Peyer's patch (tissue), 4 donors: Measurements from ENCODE around the gene TOR1AIP1. TPM values are rescaled to one million over a fixed set of nuclear protein-coding genes. Genes with fewer than 3 reads are reported as not detected.

Experiments used
- DNase-seq, 3 donors: peaks; one replicate each; pipeline ENCODE4 v3.0.0-alpha.2; 2017 to 2019
- H3K27ac ChIP-seq, 4 donors: fragments of 200-600 bp; sonication (generic); one replicate each; pipeline ENCODE4 v1.5.1; 2016 to 2019
- H3K27me3 ChIP-seq, 2 donors: fragments of 200-600 bp; sonication (generic); one replicate each; pipeline ENCODE4 v1.5.1; 2019
- H3K36me3 ChIP-seq, 3 donors: fragments of 200-600 bp; sonication (generic); one replicate each; pipeline ENCODE4 v1.5.1; 2016 to 2019
- H3K4me1 ChIP-seq, 4 donors: fragments of 200-600 bp; sonication (generic); one replicate each; pipeline ENCODE4 v1.5.1; 2016 to 2019
- H3K4me3 ChIP-seq, 4 donors: fragments of 200-600 bp; sonication (generic); 1 replicate in 3 of 4; 2 replicates in 1 of 4; pipeline ENCODE4 v1.5.1; 2016 to 2019; ENCODE audit warnings: mild to moderate bottlenecking in 1 of 4
- H3K9me3 ChIP-seq, 4 donors: fragments of 200-600 bp; sonication (generic); one replicate each; pipeline ENCODE4 v1.5.1; 2016 to 2019; ENCODE audit warnings: mild to moderate bottlenecking in 1 of 4
- CTCF ChIP-seq, 6 experiments: fragments of 450-650 bp in 4 of 6; fragments of 200-600 bp in 2 of 6; sonication (generic) in 1 of 6; IDR thresholded peaks; one replicate each; pipeline ENCODE4 v1.5.1; 2017 to 2019; ENCODE audit warnings: antibody characterized with exemption in 6 of 6, mild to moderate bottlenecking in 3 of 6, moderate library complexity in 1 of 6
- POLR2A ChIP-seq, 2 donors: fragments of 450-650 bp; IDR thresholded peaks; one replicate each; pipeline ENCODE4 v1.5.1; 2017; ENCODE audit warnings: antibody characterized with exemption in 2 of 2, mild to moderate bottlenecking in 2 of 2, moderate library complexity in 2 of 2
- total RNA-seq, 4 donors: library from RNA; depleted of rRNA; stranded (reverse); fragments of >200 nt; gene quantifications; one replicate each; pipeline ENCODE4 v1.1.0, GENCODE V29; 2016

TOR1AIP1 gene
- total RNA-seq, 4 donors from 2014 or later = 24.7 to 41.3 (median 30.0) TPM

- peaks cover 0 to 50% (median 4%) of the 10 kb centered on the region in 4 donors for H3K4me1 ChIP-seq
- TF ChIP-seq POLR2A (IDR thresholded peaks at IDR 0.05) (no peak), CTCF (IDR thresholded peaks at IDR 0.05) (no peak)
Measured at GRCh38 chr1:179883040-179883744, 1.1 kb downstream of the TOR1AIP1 start.

GRCh38 chr1:179883745-179884138 is 1.7 kb downstream of the TOR1AIP1 start:
- H3K27me3 ChIP-seq = no peaks in the 10 kb centered on the region
- H3K9me3 ChIP-seq = no peaks in the 10 kb centered on the region
- peaks cover 0 to 48% (median 6%) of the 10 kb centered on the region in 4 donors for H3K4me1 ChIP-seq
- H3K4me3 ChIP-seq = peak overlapping the region; percentile 66 to 90 (median 84)
- H3K27ac ChIP-seq = peak overlapping the region; percentile 95 to 99 (median 98)
- DNase-seq = peak in 1 of 3 donors; percentile 25
- TF ChIP-seq POLR2A (IDR thresholded peaks at IDR 0.05) (no peak), CTCF (IDR thresholded peaks at IDR 0.05) (no peak)
- peaks cover 0 to 25% (median 0%) of the 10 kb centered on the region in 3 donors for H3K36me3 ChIP-seq

More at GRCh38 chr1:179883040-179883744, 1.1 kb downstream of the TOR1AIP1 start:
- Histone ChIP-seq H3K36me3 (peaks cover 0 to 24% (median 0%) of the 10 kb centered on the region in 3 donors), H3K9me3 (no peaks in the 10 kb centered on the region), H3K27ac (peak overlapping the region; percentile 95 to 99 (median 98)), H3K4me3 (peak overlapping the region; percentile 66 to 90 (median 84)), H3K27me3 (no peaks in the 10 kb centered on the region)
- peak in 2 of 3 donors; percentile 59 to 76 for DNase-seq

- TF ChIP-seq POLR2A (IDR thresholded peaks at IDR 0.05) (no peak), CTCF (IDR thresholded peaks at IDR 0.05) (no peak)
- Histone ChIP-seq H3K27me3 (no peaks in the 10 kb centered on the region), H3K36me3 (peaks cover 0 to 68% (median 0%) of the 10 kb centered on the region in 3 donors), H3K27ac (no peak overlapping the region), H3K9me3 (no peaks in the 10 kb centered on the region), H3K4me3 (no peak overlapping the region), H3K4me1 (peaks cover 0 to 40% (median 6%) of the 10 kb centered on the region in 4 donors)
- DNase-seq = no peak
Measured at GRCh38 chr1:179888071-179888470, 6.0 kb downstream of the TOR1AIP1 start.

- Histone ChIP-seq H3K9me3 (no peaks in the 10 kb centered on the region), H3K4me1 (peaks cover 0 to 27% (median 6%) of the 10 kb centered on the region in 4 donors), H3K27ac (no peak overlapping the region), H3K4me3 (no peak overlapping the region), H3K27me3 (no peaks in the 10 kb centered on the region), H3K36me3 (peaks cover 0 to 82% (median 0%) of the 10 kb centered on the region in 3 donors)
- no peak for TF ChIP-seq POLR2A (IDR thresholded peaks at IDR 0.05)
- TF ChIP-seq CTCF (IDR thresholded peaks at IDR 0.05) = no peak
- no peak for DNase-seq
Measured at GRCh38 chr1:179889589-179889988, 7.5 kb downstream of the TOR1AIP1 start.

- H3K27me3 ChIP-seq = no peaks in the 10 kb centered on the region
- no peaks in the 10 kb centered on the region for H3K9me3 ChIP-seq
- no peak for DNase-seq
- peaks cover 0 to 73% (median under 1%) of the 10 kb centered on the region in 3 donors for H3K36me3 ChIP-seq
- H3K27ac ChIP-seq = no peak overlapping the region
- TF ChIP-seq POLR2A (IDR thresholded peaks at IDR 0.05) (no peak), CTCF (IDR thresholded peaks at IDR 0.05) (no peak)
- no peak overlapping the region for H3K4me3 ChIP-seq
- no peaks in the 10 kb centered on the region for H3K4me1 ChIP-seq
Measured at GRCh38 chr1:179910934-179911333, 28.8 kb downstream of the TOR1AIP1 start.
